Measurements from ENCODE around the gene NCKAP5.

- TF ChIP-seq POLR2A (IDR thresholded peaks at IDR 0.05; ENCODE audit: low read depth, low read length) = no peak
- TF ChIP-seq POLR2AphosphoS5 (IDR thresholded peaks at IDR 0.05; ENCODE audit: low read depth, low read length) = no peak
- no peak for TF ChIP-seq TAF1 (IDR thresholded peaks at IDR 0.05; ENCODE audit: borderline replicate concordance, low read depth, low read length)
Observed at GRCh38 chr2:132751836-132752235, 816.4 kb downstream of the NCKAP5 start.

Measured in GM12892 (cell line).